DND-41 (cell line): ENCODE data around the gene ADAMTSL2.

Experiments
- EZH2 ChIP-seq: IDR thresholded peaks from 3 replicates; pipeline ENCODE4 v1.6.1; 2012; ENCODE audit warnings: borderline replicate concordance, low read depth, mild to moderate bottlenecking, moderate library complexity, low read length, inconsistent platforms; ENCODE audit not compliant: severe bottlenecking
- TF ChIP-seq, protein P1 (sequence below): IDR thresholded peaks from 2 replicates; pipeline ENCODE4 v1.5.1; 2012; ENCODE audit warnings: borderline replicate concordance, low read length, moderate library complexity, mild to moderate bottlenecking; ENCODE audit not compliant: poor library complexity, severe bottlenecking; ENCODE audit errors: extremely low read depth

DNA sequence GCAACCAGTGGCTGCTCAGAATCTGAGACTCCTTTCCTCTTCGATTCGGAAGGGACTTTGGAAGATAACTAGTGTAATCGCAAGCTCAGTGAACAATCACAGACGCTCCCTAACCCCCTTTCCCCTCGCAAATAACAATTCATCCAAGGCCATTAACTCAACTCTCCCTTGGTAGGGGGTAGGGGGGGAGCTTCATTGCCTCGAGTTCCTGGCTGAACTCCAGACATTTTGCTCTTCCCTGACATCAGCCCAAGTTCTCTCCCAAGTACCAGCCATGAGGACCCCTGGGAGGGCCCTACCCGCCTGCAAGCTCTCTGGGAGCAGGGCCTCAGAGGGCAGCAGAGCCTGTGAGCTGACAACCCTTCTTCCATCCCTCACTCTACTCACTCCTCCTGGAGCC is 66.2 kb downstream of the ADAMTSL2 start:
- TF ChIP-seq, protein P1, sequence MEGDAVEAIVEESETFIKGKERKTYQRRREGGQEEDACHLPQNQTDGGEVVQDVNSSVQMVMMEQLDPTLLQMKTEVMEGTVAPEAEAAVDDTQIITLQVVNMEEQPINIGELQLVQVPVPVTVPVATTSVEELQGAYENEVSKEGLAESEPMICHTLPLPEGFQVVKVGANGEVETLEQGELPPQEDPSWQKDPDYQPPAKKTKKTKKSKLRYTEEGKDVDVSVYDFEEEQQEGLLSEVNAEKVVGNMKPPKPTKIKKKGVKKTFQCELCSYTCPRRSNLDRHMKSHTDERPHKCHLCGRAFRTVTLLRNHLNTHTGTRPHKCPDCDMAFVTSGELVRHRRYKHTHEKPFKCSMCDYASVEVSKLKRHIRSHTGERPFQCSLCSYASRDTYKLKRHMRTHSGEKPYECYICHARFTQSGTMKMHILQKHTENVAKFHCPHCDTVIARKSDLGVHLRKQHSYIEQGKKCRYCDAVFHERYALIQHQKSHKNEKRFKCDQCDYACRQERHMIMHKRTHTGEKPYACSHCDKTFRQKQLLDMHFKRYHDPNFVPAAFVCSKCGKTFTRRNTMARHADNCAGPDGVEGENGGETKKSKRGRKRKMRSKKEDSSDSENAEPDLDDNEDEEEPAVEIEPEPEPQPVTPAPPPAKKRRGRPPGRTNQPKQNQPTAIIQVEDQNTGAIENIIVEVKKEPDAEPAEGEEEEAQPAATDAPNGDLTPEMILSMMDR, result no peak
- no peak for TF ChIP-seq EZH2
